Measurements from ENCODE around the gene ZDHHC22.
A peak's percentile ranks its signal among the peaks of the same experiment; 100 is the strongest.

Gene ZDHHC22

DNA sequence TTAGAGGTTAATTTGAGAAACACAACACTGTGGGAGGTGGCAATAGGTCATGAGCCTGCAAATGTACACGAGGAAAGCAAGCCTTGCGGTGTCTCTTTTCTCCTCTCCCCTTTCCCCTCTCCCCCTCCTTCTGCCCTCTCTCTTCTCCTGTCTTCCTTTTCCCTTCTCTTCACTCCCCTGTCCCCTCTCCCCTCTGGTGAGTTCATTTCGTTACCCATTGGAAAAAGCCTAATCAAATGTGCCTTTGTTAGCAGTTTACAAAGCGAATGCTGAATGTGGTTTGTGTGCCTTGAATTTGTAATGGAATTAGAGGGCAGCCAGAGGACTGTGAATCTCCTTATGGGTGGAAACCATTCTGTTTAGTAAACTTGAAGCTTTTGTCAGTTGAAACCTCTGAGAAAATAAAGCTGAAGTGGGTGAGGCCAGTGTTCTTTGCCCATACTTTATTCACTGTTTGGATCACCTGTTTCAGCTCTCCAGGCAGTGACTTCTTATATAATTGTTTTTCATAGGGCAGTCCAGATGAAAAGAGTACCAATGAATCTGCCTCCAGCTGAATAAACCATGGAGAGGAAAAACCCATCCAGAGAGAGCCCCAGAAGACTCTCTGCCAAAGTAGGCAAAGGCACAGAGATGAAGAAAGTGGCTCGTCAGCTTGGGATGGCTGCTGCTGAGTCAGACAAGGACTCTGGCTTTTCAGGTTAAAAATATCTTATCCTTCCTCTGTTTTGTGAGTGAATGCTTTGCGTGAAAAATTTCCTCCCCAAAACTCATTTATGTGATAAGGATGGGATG lies 36.2 kb downstream of the ZDHHC22 start:
- Histone ChIP-seq H3K9me3 (no peaks in the 10 kb centered on the region), H3K4me3 (no peak overlapping the region), H3K27ac (peak overlapping the region; percentile 77 to 98), H3K27me3 (no peaks in the 10 kb centered on the region), H3K36me3 (peaks cover 25 to 39% (median 36%) of the 10 kb centered on the region in 3 donors), H3K4me1 (peaks cover 0 to 83% (median 68%) of the 10 kb centered on the region in 4 donors)
- no peak for DNase-seq
- no peak for TF ChIP-seq CTCF (IDR thresholded peaks at IDR 0.05)
- intact Hi-C loops (cut with DNase I; ENCODE audit: low total_unique reads) = no loop called here

GRCh38 chr14:77104393-77104792 lies 37.2 kb downstream of the ZDHHC22 start:
- H3K4me1 ChIP-seq = peaks cover 0 to 90% (median 71%) of the 10 kb centered on the region in 4 donors
- H3K27ac ChIP-seq = peak overlapping the region; percentile 77 to 98
- H3K9me3 ChIP-seq = no peaks in the 10 kb centered on the region
- TF ChIP-seq CTCF (IDR thresholded peaks at IDR 0.05) = no peak
- H3K4me3 ChIP-seq = no peak overlapping the region
- no peak for DNase-seq
- H3K27me3 ChIP-seq = no peaks in the 10 kb centered on the region
- intact Hi-C loops (cut with DNase I; ENCODE audit: low total_unique reads) = no loop called here
- peaks cover 17 to 30% (median 27%) of the 10 kb centered on the region in 3 donors for H3K36me3 ChIP-seq

- intact Hi-C loops (cut with DNase I; ENCODE audit: low total_unique reads) = no loop called here
- no peak for DNase-seq
Measured at GRCh38 chr14:77103951-77104350, 37.6 kb downstream of the ZDHHC22 start.

GRCh38 chr14:77103475-77103874 lies 38.1 kb downstream of the ZDHHC22 start:
- DNase-seq = no peak
- H3K36me3 ChIP-seq = peaks cover 14 to 21% (median 18%) of the 10 kb centered on the region in 3 donors
- no peaks in the 10 kb centered on the region for H3K27me3 ChIP-seq
- intact Hi-C loops (cut with DNase I; ENCODE audit: low total_unique reads) = no loop called here
- H3K9me3 ChIP-seq = no peaks in the 10 kb centered on the region
- H3K27ac ChIP-seq = peak overlapping the region; percentile 77 to 98
- no peak overlapping the region for H3K4me3 ChIP-seq
- TF ChIP-seq CTCF (IDR thresholded peaks at IDR 0.05) = peak in 1 of 2 experiments; percentile 2
- H3K4me1 ChIP-seq = peaks cover 0 to 96% (median 75%) of the 10 kb centered on the region in 4 donors

More at GRCh38 chr14:77103951-77104350, 37.6 kb downstream of the ZDHHC22 start:
- Histone ChIP-seq H3K4me1 (peaks cover 0 to 95% (median 73%) of the 10 kb centered on the region in 4 donors), H3K4me3 (no peak overlapping the region), H3K9me3 (no peaks in the 10 kb centered on the region), H3K27me3 (no peaks in the 10 kb centered on the region), H3K36me3 (peaks cover 14 to 26% (median 23%) of the 10 kb centered on the region in 3 donors), H3K27ac (peak overlapping the region; percentile 77 to 98)
- no peak for TF ChIP-seq CTCF (IDR thresholded peaks at IDR 0.05)

DNA sequence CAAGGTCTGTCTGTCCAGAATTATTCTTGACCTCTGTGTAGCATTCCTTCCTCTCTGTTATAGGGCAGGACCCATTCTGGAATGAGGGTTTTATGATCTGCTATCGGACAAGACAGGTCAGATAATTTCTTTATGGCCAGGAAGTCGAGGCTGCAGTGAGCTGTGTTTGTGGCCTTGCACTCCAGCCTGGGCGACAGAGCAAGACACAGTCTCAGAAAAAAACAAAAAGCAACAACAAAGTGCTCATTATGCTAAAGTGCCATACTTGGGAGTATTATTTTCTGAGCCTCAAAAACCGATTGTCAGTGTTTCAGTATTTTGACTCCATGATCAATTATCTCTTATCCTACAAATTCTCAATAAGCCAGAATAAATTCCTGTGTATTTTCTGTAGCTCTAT lies 39.4 kb downstream of the ZDHHC22 start:
- DNase-seq = no peak
- H3K4me1 ChIP-seq = peaks cover 0 to 85% (median 72%) of the 10 kb centered on the region in 4 donors
- peak overlapping the region; percentile 96 to 98 for H3K27ac ChIP-seq
- no peak overlapping the region for H3K4me3 ChIP-seq
- H3K9me3 ChIP-seq = no peaks in the 10 kb centered on the region
- intact Hi-C loops (cut with DNase I; ENCODE audit: low total_unique reads) = no loop called here
- peaks cover 8 to 13% (median 10%) of the 10 kb centered on the region in 3 donors for H3K36me3 ChIP-seq
- no peaks in the 10 kb centered on the region for H3K27me3 ChIP-seq
- TF ChIP-seq CTCF (IDR thresholded peaks at IDR 0.05) = no peak
